NCI-H1105 treated with DMSO at 0.1 percent for 48 hours (cell line): ENCODE data around the gene ZNF532.
"Not testable (repeated sequence)": the region's sequence is repeated elsewhere in the genome, so short reads cannot be mapped to it uniquely, and the experiment has no call there.

Experiments
- DNase-seq: peaks from one replicate; lab custom pipeline; 2025; lab: John Stamatoyannopoulos, UW

Gene ZNF532

GRCh38 chr18:58900015-58900649 is 35.5 kb downstream of the ZNF532 start:
- no peak for DNase-seq

DNA sequence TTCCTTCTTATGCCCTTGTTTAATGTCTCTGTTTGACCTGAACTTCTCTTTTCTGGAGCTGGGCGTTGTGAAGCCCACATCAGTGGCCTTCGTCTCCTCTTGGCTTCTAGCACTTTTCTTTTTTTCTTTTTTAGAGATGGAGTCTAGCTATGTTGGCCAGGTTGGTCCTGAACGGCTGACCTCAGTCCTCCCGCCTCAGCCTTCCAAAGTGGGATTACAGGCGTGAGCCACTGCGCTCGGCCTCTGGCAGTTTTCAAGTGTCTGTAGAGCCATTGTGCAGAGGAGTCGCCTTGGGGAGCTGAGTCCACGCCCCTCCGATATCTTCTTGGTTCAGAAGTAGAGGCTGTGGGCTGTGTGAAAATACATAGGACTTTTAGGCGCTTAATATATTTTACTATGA is 36.5 kb downstream of the ZNF532 start:
- no peak for DNase-seq

- DNase-seq: no peak
Measured at GRCh38 chr18:58901783-58902182, 37.1 kb downstream of the ZNF532 start.

- DNase-seq: no peak
Measured at GRCh38 chr18:58902961-58903360, 38.3 kb downstream of the ZNF532 start.

GRCh38 chr18:58903533-58903932 is 38.9 kb downstream of the ZNF532 start:
- DNase-seq: no peak

GRCh38 chr18:58905777-58906428 is 41.2 kb downstream of the ZNF532 start:
- DNase-seq: no peak

GRCh38 chr18:58908006-58908405 is 43.3 kb downstream of the ZNF532 start:
- DNase-seq: no peak

DNA sequence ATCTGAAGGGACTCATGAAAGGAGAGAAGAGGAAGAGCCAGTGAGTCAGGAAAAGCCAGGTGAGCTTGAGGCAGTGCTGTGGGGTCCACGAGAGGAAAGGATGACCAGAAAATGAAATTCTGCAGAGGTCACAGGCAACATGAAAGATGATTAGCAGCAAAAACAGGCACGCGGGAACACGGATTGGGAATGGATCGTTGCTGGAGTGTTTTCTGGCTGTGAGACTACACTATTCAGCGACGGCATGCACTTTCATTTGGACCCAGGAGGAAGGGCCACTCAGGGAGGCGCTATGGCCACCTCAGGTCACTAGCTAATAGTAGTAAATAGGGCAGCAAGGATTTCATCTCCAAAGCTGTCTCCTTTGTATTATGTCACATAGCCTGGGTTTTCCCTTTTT is 44.8 kb downstream of the ZNF532 start:
- no peak for DNase-seq

DNA sequence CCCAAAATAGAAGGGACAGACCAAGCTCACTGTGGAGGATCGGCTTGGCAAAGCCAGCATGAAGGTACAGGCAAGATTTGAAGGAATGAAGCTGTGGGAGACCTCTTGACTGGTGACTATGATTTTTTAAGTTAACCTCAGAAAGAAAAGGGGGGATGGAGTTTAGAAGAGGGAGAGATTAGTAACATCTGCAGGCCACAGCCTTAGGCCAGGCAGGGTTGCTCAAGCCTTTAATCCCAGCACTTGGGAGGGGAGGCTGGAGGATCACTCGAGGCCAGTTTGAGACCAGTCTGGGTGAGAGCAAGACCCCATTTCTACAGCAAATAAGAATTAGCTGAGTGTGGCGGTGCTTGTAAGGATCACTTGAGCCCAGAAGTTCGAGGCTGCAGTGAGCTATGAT is 46.6 kb downstream of the ZNF532 start:
- DNase-seq: no peak

- DNase-seq: no peak
Measured at GRCh38 chr18:58911766-58912165, 47.1 kb downstream of the ZNF532 start.

- no peak for DNase-seq
Measured at GRCh38 chr18:58915006-58915799, 50.5 kb downstream of the ZNF532 start.

- DNase-seq: no peak
Measured at GRCh38 chr18:58915995-58916394, 51.3 kb downstream of the ZNF532 start.

DNA sequence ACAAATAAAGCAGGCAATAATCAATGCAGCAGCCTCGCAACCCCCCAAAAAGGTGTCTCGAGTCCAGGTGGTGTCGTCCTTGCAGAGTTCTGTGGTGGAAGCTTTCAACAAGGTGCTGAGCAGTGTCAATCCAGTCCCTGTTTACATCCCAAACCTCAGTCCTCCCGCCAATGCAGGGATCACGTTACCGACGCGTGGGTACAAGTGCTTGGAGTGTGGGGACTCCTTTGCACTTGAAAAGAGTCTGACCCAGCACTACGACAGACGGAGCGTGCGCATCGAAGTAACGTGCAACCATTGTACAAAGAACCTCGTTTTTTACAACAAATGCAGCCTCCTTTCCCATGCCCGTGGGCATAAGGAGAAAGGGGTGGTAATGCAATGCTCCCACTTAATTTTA is 55.3 kb downstream of the ZNF532 start:
- DNase-seq: not testable (repeated sequence)

- DNase-seq: no peak
Measured at GRCh38 chr18:58922995-58923394, 58.3 kb downstream of the ZNF532 start.

DNA sequence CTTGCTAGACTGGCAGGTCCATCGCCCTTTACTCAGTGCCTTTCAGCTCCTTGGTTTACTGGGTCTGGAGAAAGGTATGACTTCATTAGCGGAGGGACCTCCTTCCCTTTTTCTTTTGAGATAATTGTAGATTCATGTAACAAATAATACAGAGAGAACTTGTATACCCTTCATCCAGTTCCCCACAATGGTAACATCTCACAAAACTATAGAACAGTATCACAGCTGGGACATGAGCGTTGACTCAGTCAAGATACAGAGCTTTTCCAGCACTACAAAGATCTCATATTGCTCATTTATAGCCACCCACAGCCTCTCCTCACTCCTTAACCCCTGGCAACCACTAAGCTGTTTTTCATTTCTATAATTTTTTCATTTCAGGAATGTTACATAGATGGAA is 59.8 kb downstream of the ZNF532 start:
- DNase-seq: no peak

- DNase-seq: no peak
Measured at GRCh38 chr18:58927659-58928058, 63.0 kb downstream of the ZNF532 start.

GRCh38 chr18:58928386-58928785 is 63.7 kb downstream of the ZNF532 start:
- DNase-seq: no peak

GRCh38 chr18:58929206-58929605 is 64.5 kb downstream of the ZNF532 start:
- no peak for DNase-seq

GRCh38 chr18:58934356-58934755 is 69.7 kb downstream of the ZNF532 start:
- no peak for DNase-seq

- DNase-seq: no peak
Measured at GRCh38 chr18:58934933-58935577, 70.4 kb downstream of the ZNF532 start.

- DNase-seq: no peak
Measured at GRCh38 chr18:58937071-58937886, 72.6 kb downstream of the ZNF532 start.

DNA sequence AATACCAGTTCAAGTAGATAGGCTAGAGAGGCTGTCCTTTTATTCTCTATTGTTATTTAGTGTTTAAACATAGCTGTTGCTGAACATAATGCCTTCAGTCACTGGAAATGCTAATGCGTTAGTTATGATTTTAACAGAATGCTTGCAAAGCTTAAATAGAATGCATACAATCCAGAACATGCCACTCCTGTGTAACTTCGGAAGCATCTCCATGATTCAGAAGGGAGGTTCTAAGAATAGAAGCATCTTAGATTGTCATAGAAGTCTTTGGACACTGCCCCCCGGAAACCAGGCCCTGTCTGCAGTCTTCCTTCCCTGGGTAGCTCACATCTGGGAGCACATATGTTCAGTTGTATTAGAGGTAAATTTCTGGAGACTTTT is 73.2 kb downstream of the ZNF532 start:
- no peak for DNase-seq
